CD8-positive, alpha-beta memory T cell (primary cell): ENCODE data around the gene TSPAN9. TPM values are rescaled to one million over a fixed set of nuclear protein-coding genes. Genes with fewer than 3 reads are reported as not detected.

Experiments used
- CTCF ChIA-PET: fragments of 350-600 bp; sonication (Branson Sonifier 250); formaldehyde crosslinking; loops from one replicate; lab custom pipeline; 2021; ENCODE audit warnings: antibody characterized with exemption; lab: Charles Lee
- POLR2A ChIA-PET: fragments of 350-600 bp; sonication (Branson Sonifier 250); formaldehyde crosslinking; loops from one replicate; lab custom pipeline; 2021; ENCODE audit warnings: antibody characterized with exemption; lab: Charles Lee
- DNase-seq, 5 donors: peaks; one replicate each; pipeline versions ENCODE4 v3.0.0 to v3.0.0-alpha.2; 2020 to 2022; ENCODE audit warnings: mixed read lengths in 1 of 5
- H3K27ac ChIP-seq: one replicate; pipeline ENCODE4 v1.7.0; 2013; ENCODE audit warnings: low read depth, mild to moderate bottlenecking, low read length, moderate library complexity
- H3K27me3 ChIP-seq: 2 replicates; pipeline ENCODE4 v1.7.0; 2013; ENCODE audit warnings: low read length, mild to moderate bottlenecking; ENCODE audit not compliant: insufficient read depth, poor library complexity, severe bottlenecking
- H3K36me3 ChIP-seq: 2 replicates; pipeline ENCODE4 v1.7.0; 2013; ENCODE audit warnings: mild to moderate bottlenecking, low read length, moderate library complexity; ENCODE audit not compliant: insufficient read depth
- H3K4me1 ChIP-seq: 2 replicates; pipeline ENCODE4 v1.7.0; 2013; ENCODE audit warnings: mild to moderate bottlenecking, low read length, moderate library complexity; ENCODE audit not compliant: insufficient read depth
- H3K4me3 ChIP-seq: 2 replicates; pipeline ENCODE4 v1.7.0; 2013; ENCODE audit warnings: mild to moderate bottlenecking, low read length
- H3K9me3 ChIP-seq: 2 replicates; pipeline ENCODE4 v1.7.0; 2013; ENCODE audit warnings: mild to moderate bottlenecking, low read length
- H3K27ac Mint-ChIP-seq, 8 donors: one replicate each; pipeline ENCODE4 v1.8.0; 2020 to 2021; ENCODE audit warnings: mixed read lengths in 8 of 8, mild to moderate bottlenecking in 6 of 8, inconsistent platforms in 3 of 8, moderate library complexity in 3 of 8
- H3K27me3 Mint-ChIP-seq, 2 donors: one replicate each; pipeline ENCODE4 v1.8.0; 2020 to 2021; ENCODE audit warnings: mixed read lengths in 2 of 2, mild to moderate bottlenecking in 1 of 2, moderate library complexity in 1 of 2
- H3K36me3 Mint-ChIP-seq, 3 donors: one replicate each; pipeline ENCODE4 v1.8.0; 2020 to 2021; ENCODE audit warnings: mixed read lengths in 3 of 3, inconsistent platforms in 1 of 3, mild to moderate bottlenecking in 1 of 3
- H3K4me1 Mint-ChIP-seq, 3 donors: one replicate each; pipeline ENCODE4 v1.8.0; 2020 to 2021; ENCODE audit warnings: mixed read lengths in 3 of 3, inconsistent platforms in 1 of 3, mild to moderate bottlenecking in 1 of 3
- H3K4me3 Mint-ChIP-seq, 7 donors: one replicate each; pipeline ENCODE4 v1.8.0; 2020 to 2021; ENCODE audit warnings: mixed read lengths in 7 of 7, mild to moderate bottlenecking in 6 of 7, moderate library complexity in 4 of 7, inconsistent platforms in 2 of 7
- H3K9me3 Mint-ChIP-seq, 5 donors: one replicate each; pipeline ENCODE4 v1.8.0; 2020 to 2022; ENCODE audit warnings: mixed read lengths in 5 of 5, mild to moderate bottlenecking in 3 of 5, moderate library complexity in 2 of 5, inconsistent platforms in 1 of 5
- polyA plus RNA-seq: library from polyadenylated mRNA; unstranded; fragments of 300-500 nt; fragmentation: Illumina TruSeq; gene quantifications from one replicate; pipeline ENCODE4 v1.2.3, GENCODE V29; 2021
- total RNA-seq, 2 experiments: library from RNA; stranded (reverse); gene quantifications; one replicate each; pipeline ENCODE4 v1.2.3, GENCODE V29; 2021

Gene TSPAN9
- total and polyA plus RNA-seq, 3 experiments from 2014 or later: 0.33 to 0.79 TPM; not detected in 1

- POLR2A ChIA-PET: no interaction called here
- H3K9me3 ChIP-seq: no peaks in the 10 kb centered on the region
- H3K27me3 ChIP-seq: peaks cover 5% of the 10 kb centered on the region
- Mint-ChIP-seq H3K27me3 (peaks cover 29 to 34% of the 10 kb centered on the region in 2 donors), H3K4me3 (no peak overlapping the region), H3K4me1 (no peaks in the 10 kb centered on the region), H3K36me3 (no peaks in the 10 kb centered on the region), H3K27ac (peak overlapping the region in 1 of 8 donors; percentile 51), H3K9me3 (no peaks in the 10 kb centered on the region)
- CTCF ChIA-PET: interaction anchor here (1.5 kb wide), 1 partner anchor 32 kb away, joined by 3 read pairs; no protein-coding TSS in a partner anchor
- no peak overlapping the region for H3K27ac ChIP-seq
- no peaks in the 10 kb centered on the region for H3K4me1 ChIP-seq
- DNase-seq: peak in 4 of 5 donors; percentile 8 to 55 (median 14)
- H3K36me3 ChIP-seq: no peaks in the 10 kb centered on the region
- H3K4me3 ChIP-seq: no peak overlapping the region
Observed at GRCh38 chr12:3041558-3042164, 35.5 kb upstream of the TSPAN9 start.

GRCh38 chr12:3042394-3042793, 34.8 kb upstream of the TSPAN9 start:
- Histone ChIP-seq H3K4me3 (no peak overlapping the region), H3K4me1 (no peaks in the 10 kb centered on the region), H3K36me3 (no peaks in the 10 kb centered on the region), H3K9me3 (no peaks in the 10 kb centered on the region), H3K27me3 (peaks cover 5% of the 10 kb centered on the region), H3K27ac (no peak overlapping the region)
- H3K27me3 Mint-ChIP-seq: peaks cover 29 to 35% of the 10 kb centered on the region in 2 donors
- ChIA-PET CTCF (interaction anchor here (1.5 kb wide), 1 partner anchor 31 kb away, joined by 3 read pairs; no protein-coding TSS in a partner anchor), POLR2A (no interaction called here)
- DNase-seq: no peak
- no peak overlapping the region for H3K27ac Mint-ChIP-seq
- no peak overlapping the region for H3K4me3 Mint-ChIP-seq
- H3K36me3 Mint-ChIP-seq: no peaks in the 10 kb centered on the region
- H3K4me1 Mint-ChIP-seq: no peaks in the 10 kb centered on the region
- no peaks in the 10 kb centered on the region for H3K9me3 Mint-ChIP-seq

- ChIA-PET CTCF (interaction anchor here (1.5 kb wide), 1 partner anchor 31 kb away, joined by 3 read pairs; no protein-coding TSS in a partner anchor), POLR2A (no interaction called here)
- Histone ChIP-seq H3K4me1 (no peaks in the 10 kb centered on the region), H3K27me3 (peaks cover 5% of the 10 kb centered on the region), H3K36me3 (no peaks in the 10 kb centered on the region), H3K9me3 (no peaks in the 10 kb centered on the region), H3K27ac (no peak overlapping the region), H3K4me3 (no peak overlapping the region)
- peaks cover 28 to 38% of the 10 kb centered on the region in 2 donors for H3K27me3 Mint-ChIP-seq
- DNase-seq: no peak
- H3K36me3 Mint-ChIP-seq: no peaks in the 10 kb centered on the region
- no peak overlapping the region for H3K4me3 Mint-ChIP-seq
- H3K4me1 Mint-ChIP-seq: no peaks in the 10 kb centered on the region
- peak overlapping the region in 1 of 8 donors; percentile 19 for H3K27ac Mint-ChIP-seq
- no peaks in the 10 kb centered on the region for H3K9me3 Mint-ChIP-seq
Observed at GRCh38 chr12:3042826-3043225, 34.4 kb upstream of the TSPAN9 start.

GRCh38 chr12:3043406-3043805, 33.8 kb upstream of the TSPAN9 start:
- peaks cover 5% of the 10 kb centered on the region for H3K27me3 ChIP-seq
- Mint-ChIP-seq H3K27ac (peak overlapping the region in 1 of 8 donors; percentile 90), H3K4me1 (no peaks in the 10 kb centered on the region), H3K27me3 (peaks cover 23 to 38% of the 10 kb centered on the region in 2 donors), H3K4me3 (no peak overlapping the region), H3K36me3 (no peaks in the 10 kb centered on the region), H3K9me3 (no peaks in the 10 kb centered on the region)
- DNase-seq: no peak
- no peaks in the 10 kb centered on the region for H3K9me3 ChIP-seq
- ChIA-PET CTCF (no interaction called here), POLR2A (no interaction called here)
- H3K36me3 ChIP-seq: no peaks in the 10 kb centered on the region
- no peak overlapping the region for H3K4me3 ChIP-seq
- H3K27ac ChIP-seq: no peak overlapping the region
- H3K4me1 ChIP-seq: no peaks in the 10 kb centered on the region

- Mint-ChIP-seq H3K36me3 (no peaks in the 10 kb centered on the region), H3K4me3 (no peak overlapping the region), H3K27me3 (peaks cover 20 to 38% of the 10 kb centered on the region in 2 donors), H3K4me1 (no peaks in the 10 kb centered on the region), H3K9me3 (no peaks in the 10 kb centered on the region), H3K27ac (no peak overlapping the region)
- no peak for DNase-seq
- no peaks in the 10 kb centered on the region for H3K36me3 ChIP-seq
- H3K27me3 ChIP-seq: peaks cover 5% of the 10 kb centered on the region
- no peaks in the 10 kb centered on the region for H3K9me3 ChIP-seq
- no peaks in the 10 kb centered on the region for H3K4me1 ChIP-seq
- POLR2A ChIA-PET: no interaction called here
- CTCF ChIA-PET: no interaction called here
- no peak overlapping the region for H3K4me3 ChIP-seq
- H3K27ac ChIP-seq: no peak overlapping the region
Observed at GRCh38 chr12:3044141-3044630, 33.0 kb upstream of the TSPAN9 start.

- POLR2A ChIA-PET: no interaction called here
- no peak overlapping the region for H3K27ac ChIP-seq
- Mint-ChIP-seq H3K4me3 (no peak overlapping the region), H3K27ac (no peak overlapping the region), H3K36me3 (no peaks in the 10 kb centered on the region), H3K27me3 (peaks cover 27 to 38% of the 10 kb centered on the region in 2 donors), H3K4me1 (no peaks in the 10 kb centered on the region), H3K9me3 (no peaks in the 10 kb centered on the region)
- H3K27me3 ChIP-seq: peaks cover 5% of the 10 kb centered on the region
- CTCF ChIA-PET: no interaction called here
- H3K4me1 ChIP-seq: no peaks in the 10 kb centered on the region
- no peak for DNase-seq
- no peaks in the 10 kb centered on the region for H3K9me3 ChIP-seq
- H3K4me3 ChIP-seq: no peak overlapping the region
- H3K36me3 ChIP-seq: no peaks in the 10 kb centered on the region
Observed at GRCh38 chr12:3045494-3045893, 31.7 kb upstream of the TSPAN9 start.

- H3K36me3 ChIP-seq: no peaks in the 10 kb centered on the region
- Mint-ChIP-seq H3K27me3 (peaks cover 27 to 38% of the 10 kb centered on the region in 2 donors), H3K9me3 (no peaks in the 10 kb centered on the region), H3K27ac (no peak overlapping the region), H3K4me1 (no peaks in the 10 kb centered on the region), H3K36me3 (no peaks in the 10 kb centered on the region), H3K4me3 (no peak overlapping the region)
- no peak overlapping the region for H3K27ac ChIP-seq
- no peaks in the 10 kb centered on the region for H3K4me1 ChIP-seq
- H3K27me3 ChIP-seq: peaks cover 5% of the 10 kb centered on the region
- ChIA-PET POLR2A (no interaction called here), CTCF (no interaction called here)
- no peaks in the 10 kb centered on the region for H3K9me3 ChIP-seq
- H3K4me3 ChIP-seq: no peak overlapping the region
- DNase-seq: no peak
Observed at GRCh38 chr12:3045989-3046388, 31.2 kb upstream of the TSPAN9 start.

GRCh38 chr12:3046441-3047200, 30.6 kb upstream of the TSPAN9 start:
- H3K27ac Mint-ChIP-seq: peak overlapping the region in 1 of 8 donors; percentile 65
- ChIA-PET CTCF (no interaction called here), POLR2A (no interaction called here)
- Histone ChIP-seq H3K27me3 (peaks cover 5% of the 10 kb centered on the region), H3K36me3 (no peaks in the 10 kb centered on the region), H3K27ac (no peak overlapping the region), H3K9me3 (no peaks in the 10 kb centered on the region), H3K4me1 (no peaks in the 10 kb centered on the region), H3K4me3 (no peak overlapping the region)
- no peaks in the 10 kb centered on the region for H3K9me3 Mint-ChIP-seq
- no peaks in the 10 kb centered on the region for H3K4me1 Mint-ChIP-seq
- no peak overlapping the region for H3K4me3 Mint-ChIP-seq
- no peaks in the 10 kb centered on the region for H3K36me3 Mint-ChIP-seq
- H3K27me3 Mint-ChIP-seq: peaks cover 25 to 38% of the 10 kb centered on the region in 2 donors
- no peak for DNase-seq
